ENCODE data around the gene CA4. TPM values are rescaled to one million over a fixed set of nuclear protein-coding genes. Genes with fewer than 3 reads are reported as not detected.

Gene CA4
- total RNA-seq = not detected in 2 replicates

DNA sequence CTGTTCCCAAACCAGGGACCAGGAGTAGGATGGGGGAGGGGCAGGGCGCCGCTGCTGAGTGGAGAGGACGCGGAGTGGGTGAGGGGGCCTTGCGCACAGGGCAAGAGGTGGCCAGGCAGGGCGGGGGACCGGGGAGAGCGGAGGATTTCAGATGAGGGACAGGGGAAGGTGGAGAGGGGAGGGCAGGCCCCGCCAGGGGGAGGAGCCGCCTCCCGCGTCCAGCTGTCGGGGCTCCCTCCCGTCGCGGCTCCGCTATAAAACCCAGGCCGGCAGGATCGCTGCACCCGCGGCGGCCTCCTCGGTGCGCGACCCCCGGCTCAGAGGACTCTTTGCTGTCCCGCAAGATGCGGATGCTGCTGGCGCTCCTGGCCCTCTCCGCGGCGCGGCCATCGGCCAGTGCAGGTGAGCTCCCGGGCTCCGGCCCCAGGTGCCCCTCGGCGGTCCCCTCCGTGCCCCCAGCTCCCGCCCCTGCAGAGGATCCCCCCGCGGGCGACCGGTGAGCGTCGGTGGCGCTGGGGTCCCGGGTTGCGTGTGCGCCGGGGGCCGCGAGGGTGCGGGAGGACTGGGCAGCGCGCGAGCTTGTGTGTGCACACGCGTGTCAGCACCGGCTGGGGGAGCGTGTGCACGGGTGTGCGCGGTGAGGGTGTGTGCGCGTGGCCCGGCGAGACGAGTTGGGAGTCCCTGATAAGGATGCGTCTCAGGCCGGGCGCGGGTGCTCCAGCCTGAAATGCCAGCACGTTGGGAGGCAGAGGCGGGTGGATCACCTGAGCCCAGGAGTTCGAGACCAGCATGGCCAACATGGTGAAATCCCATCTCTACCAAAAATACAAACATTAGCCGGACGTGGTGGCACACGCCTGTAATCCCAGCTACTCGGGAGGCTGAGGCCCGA lies at the start of gene CA4:
TSS of gene CA4 (plus strand) at position 283 of the 892 bp plus-strand sequence. CDS start at position 345, 62 bp downstream.

Other genes with a start within 250 kb of the CA4 start
- 12.7 and 16.5 TPM in 2 replicates for gene RNFT1, start 185.2 kb upstream of the CA4 start, total RNA-seq
- gene HEATR6, start 71.1 kb upstream of the CA4 start, total RNA-seq = 24.2 and 50.9 TPM in 2 replicates
- gene USP32, start 242.2 kb downstream of the CA4 start, total RNA-seq = 27.7 and 34.6 TPM in 2 replicates

All from myometrial cell (primary cell).